HL-60 (cell line): ENCODE measurements around the gene LRRD1.
"Not testable (repeated sequence)": the region's sequence is repeated elsewhere in the genome, so short reads cannot be mapped to it uniquely, and the experiment has no call there.

ENCODE experiments used
- DNase-seq, 2 experiments: peaks; one replicate each; pipeline ENCODE4 v3.0.0-alpha.2; 2010 to 2020; ENCODE audit warnings: low read depth in 1 of 2, low spot score in 1 of 2
- H3K27ac ChIP-seq: fragments of 250-450 bp; sonication (Bioruptor Pico); replicated peaks from 2 replicates; pipeline ENCODE4 v1.5.1; 2020; ENCODE audit warnings: mild to moderate bottlenecking, moderate library complexity
- H3K27me3 ChIP-seq: fragments of 250-450 bp; sonication (Bioruptor Pico); 2 replicates; pipeline ENCODE4 v1.5.1; 2021; ENCODE audit warnings: mild to moderate bottlenecking, moderate library complexity; ENCODE audit not compliant: insufficient read depth, poor library complexity, severe bottlenecking
- H3K4me3 ChIP-seq: replicated peaks from 2 replicates; pipeline ENCODE4 v1.5.1; 2011; ENCODE audit warnings: mild to moderate bottlenecking, control low read depth, low read length; ENCODE audit not compliant: insufficient read depth
- GABPA ChIP-seq: IDR thresholded peaks from 2 replicates; pipeline ENCODE4 v1.6.1; 2012; ENCODE audit warnings: low read depth
- POLR2AphosphoS5 ChIP-seq: IDR thresholded peaks from 2 replicates; pipeline ENCODE4 v1.6.1; 2012; ENCODE audit warnings: low read depth
- REST ChIP-seq: IDR thresholded peaks from 2 replicates; pipeline ENCODE4 v1.6.1; 2012; ENCODE audit warnings: low read depth; ENCODE audit not compliant: insufficient replicate concordance
- SPI1 ChIP-seq: IDR thresholded peaks from 2 replicates; pipeline ENCODE4 v1.6.1; 2012; ENCODE audit warnings: low read depth, mild to moderate bottlenecking, borderline replicate concordance
- TF ChIP-seq, protein P1 (sequence below): IDR thresholded peaks from one replicate; pipeline ENCODE4 v1.5.1; 2011; ENCODE audit warnings: low read length, control low read depth, inconsistent platforms; ENCODE audit not compliant: insufficient read depth

The LRRD1 gene

DNA sequence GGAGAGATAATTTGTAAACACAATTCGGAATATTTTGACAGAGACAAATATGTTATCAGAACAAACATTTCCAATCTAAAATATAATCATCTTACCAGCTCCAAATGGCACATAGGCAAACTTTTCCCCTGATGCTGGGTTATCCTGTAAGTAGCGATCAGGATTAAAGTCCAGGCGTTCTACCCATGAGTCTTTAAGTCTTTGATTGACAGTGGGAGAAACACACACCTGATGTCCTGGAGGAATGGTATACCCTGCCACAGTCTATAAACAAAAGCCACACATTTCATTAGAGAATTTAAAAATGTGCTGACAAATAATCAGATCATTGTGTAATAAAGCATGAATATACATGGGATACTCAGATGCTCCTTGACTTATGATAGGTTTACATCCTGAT, 62.0 kb downstream of the LRRD1 start:
- Histone ChIP-seq H3K27me3 (no peaks in the 10 kb centered on the region), H3K27ac (no peak overlapping the region), H3K4me3 (no peak overlapping the region)
- DNase-seq = no peak
- no peak for TF ChIP-seq POLR2AphosphoS5

- Histone ChIP-seq H3K4me3 (no peak overlapping the region), H3K27me3 (no peaks in the 10 kb centered on the region), H3K27ac (no peak overlapping the region)
- no peak for DNase-seq
- no peak for TF ChIP-seq SPI1
- no peak for TF ChIP-seq REST
These were observed 63.1 kb downstream of the LRRD1 start for GRCh38 chr7:92115821-92116220.

GRCh38 chr7:92110857-92111256, 68.1 kb downstream of the LRRD1 start:
- Histone ChIP-seq H3K4me3 (no peak overlapping the region), H3K27ac (no peak overlapping the region), H3K27me3 (no peaks in the 10 kb centered on the region)
- TF ChIP-seq, protein P1, sequence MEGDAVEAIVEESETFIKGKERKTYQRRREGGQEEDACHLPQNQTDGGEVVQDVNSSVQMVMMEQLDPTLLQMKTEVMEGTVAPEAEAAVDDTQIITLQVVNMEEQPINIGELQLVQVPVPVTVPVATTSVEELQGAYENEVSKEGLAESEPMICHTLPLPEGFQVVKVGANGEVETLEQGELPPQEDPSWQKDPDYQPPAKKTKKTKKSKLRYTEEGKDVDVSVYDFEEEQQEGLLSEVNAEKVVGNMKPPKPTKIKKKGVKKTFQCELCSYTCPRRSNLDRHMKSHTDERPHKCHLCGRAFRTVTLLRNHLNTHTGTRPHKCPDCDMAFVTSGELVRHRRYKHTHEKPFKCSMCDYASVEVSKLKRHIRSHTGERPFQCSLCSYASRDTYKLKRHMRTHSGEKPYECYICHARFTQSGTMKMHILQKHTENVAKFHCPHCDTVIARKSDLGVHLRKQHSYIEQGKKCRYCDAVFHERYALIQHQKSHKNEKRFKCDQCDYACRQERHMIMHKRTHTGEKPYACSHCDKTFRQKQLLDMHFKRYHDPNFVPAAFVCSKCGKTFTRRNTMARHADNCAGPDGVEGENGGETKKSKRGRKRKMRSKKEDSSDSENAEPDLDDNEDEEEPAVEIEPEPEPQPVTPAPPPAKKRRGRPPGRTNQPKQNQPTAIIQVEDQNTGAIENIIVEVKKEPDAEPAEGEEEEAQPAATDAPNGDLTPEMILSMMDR = no peak
- no peak for TF ChIP-seq SPI1
- no peak for TF ChIP-seq POLR2AphosphoS5
- no peak for TF ChIP-seq REST
- TF ChIP-seq GABPA = no peak
- DNase-seq = no peak

GRCh38 chr7:92108821-92109220, 70.1 kb downstream of the LRRD1 start:
- no peak overlapping the region for H3K27ac ChIP-seq
- H3K27me3 ChIP-seq = no peaks in the 10 kb centered on the region

GRCh38 chr7:92102862-92103261, 76.1 kb downstream of the LRRD1 start:
- not testable (repeated sequence) for H3K27ac ChIP-seq, DNase-seq, H3K27me3 ChIP-seq, H3K4me3 ChIP-seq

More at GRCh38 chr7:92108821-92109220, 70.1 kb downstream of the LRRD1 start:
- no peak for DNase-seq
- TF ChIP-seq GABPA (no peak), SPI1 (no peak), REST (no peak), POLR2AphosphoS5 (no peak)
- TF ChIP-seq, protein P1 = no peak
- no peak overlapping the region for H3K4me3 ChIP-seq
